Chondrocyte (in vitro differentiated cells): ENCODE results near the gene GNB2. TPM values are rescaled to one million over a fixed set of nuclear protein-coding genes. Genes with fewer than 3 reads are reported as not detected.

Source experiments
- DNase-seq: peaks from one replicate; pipeline ENCODE4 v3.0.0; 2021; ENCODE audit warnings: mixed read lengths, low spot score
- H3K27ac Mint-ChIP-seq: one replicate; pipeline ENCODE4 v1.8.0; 2021; ENCODE audit warnings: mild to moderate bottlenecking, moderate library complexity, mixed read lengths; ENCODE audit not compliant: unreplicated experiment
- H3K27me3 Mint-ChIP-seq: 2 replicates; pipeline ENCODE4 v1.8.0; 2021; ENCODE audit warnings: low read depth, mixed read lengths
- H3K36me3 Mint-ChIP-seq: 2 replicates; pipeline ENCODE4 v1.8.0; 2021; ENCODE audit warnings: low read depth, mixed read lengths
- H3K4me1 Mint-ChIP-seq: 2 replicates; pipeline ENCODE4 v1.8.0; 2021; ENCODE audit warnings: low read depth, mild to moderate bottlenecking, mixed read lengths
- H3K4me3 Mint-ChIP-seq: one replicate; pipeline ENCODE4 v1.8.0; 2021; ENCODE audit warnings: mild to moderate bottlenecking, moderate library complexity, mixed read lengths; ENCODE audit not compliant: unreplicated experiment
- H3K9me3 Mint-ChIP-seq: 2 replicates; pipeline ENCODE4 v1.8.0; 2021; ENCODE audit warnings: low read depth, mixed read lengths
- CTCF ChIP-seq: fragments of 200-600 bp; sonication (generic); IDR thresholded peaks from 2 replicates; pipeline ENCODE4 v1.5.0; 2021; ENCODE audit warnings: antibody characterized with exemption, mild to moderate bottlenecking, moderate library complexity
- total RNA-seq: library from RNA; stranded (reverse); gene quantifications from 3 replicates; pipeline ENCODE4 v1.2.1, GENCODE V29; 2021

The GNB2 gene
- total RNA-seq, 1 donor from 2014 or later: 202 TPM

GRCh38 chr7:100682228-100682741 is 8.7 kb downstream of the GNB2 start:
- Mint-ChIP-seq H3K36me3 (peaks cover 14% of the 10 kb centered on the region), H3K27ac (no peak overlapping the region), H3K9me3 (no peaks in the 10 kb centered on the region), H3K4me1 (no peaks in the 10 kb centered on the region), H3K4me3 (no peak overlapping the region), H3K27me3 (no peaks in the 10 kb centered on the region)
- no peak for TF ChIP-seq CTCF
- DNase-seq: no peak

GRCh38 chr7:100682991-100683658 is 9.6 kb downstream of the GNB2 start:
- H3K27ac Mint-ChIP-seq: no peak overlapping the region
- H3K4me3 Mint-ChIP-seq: no peak overlapping the region
- no peak for TF ChIP-seq CTCF
- peaks cover 14% of the 10 kb centered on the region for H3K36me3 Mint-ChIP-seq
- no peak for DNase-seq
- no peaks in the 10 kb centered on the region for H3K9me3 Mint-ChIP-seq
- H3K4me1 Mint-ChIP-seq: no peaks in the 10 kb centered on the region
- no peaks in the 10 kb centered on the region for H3K27me3 Mint-ChIP-seq

DNA sequence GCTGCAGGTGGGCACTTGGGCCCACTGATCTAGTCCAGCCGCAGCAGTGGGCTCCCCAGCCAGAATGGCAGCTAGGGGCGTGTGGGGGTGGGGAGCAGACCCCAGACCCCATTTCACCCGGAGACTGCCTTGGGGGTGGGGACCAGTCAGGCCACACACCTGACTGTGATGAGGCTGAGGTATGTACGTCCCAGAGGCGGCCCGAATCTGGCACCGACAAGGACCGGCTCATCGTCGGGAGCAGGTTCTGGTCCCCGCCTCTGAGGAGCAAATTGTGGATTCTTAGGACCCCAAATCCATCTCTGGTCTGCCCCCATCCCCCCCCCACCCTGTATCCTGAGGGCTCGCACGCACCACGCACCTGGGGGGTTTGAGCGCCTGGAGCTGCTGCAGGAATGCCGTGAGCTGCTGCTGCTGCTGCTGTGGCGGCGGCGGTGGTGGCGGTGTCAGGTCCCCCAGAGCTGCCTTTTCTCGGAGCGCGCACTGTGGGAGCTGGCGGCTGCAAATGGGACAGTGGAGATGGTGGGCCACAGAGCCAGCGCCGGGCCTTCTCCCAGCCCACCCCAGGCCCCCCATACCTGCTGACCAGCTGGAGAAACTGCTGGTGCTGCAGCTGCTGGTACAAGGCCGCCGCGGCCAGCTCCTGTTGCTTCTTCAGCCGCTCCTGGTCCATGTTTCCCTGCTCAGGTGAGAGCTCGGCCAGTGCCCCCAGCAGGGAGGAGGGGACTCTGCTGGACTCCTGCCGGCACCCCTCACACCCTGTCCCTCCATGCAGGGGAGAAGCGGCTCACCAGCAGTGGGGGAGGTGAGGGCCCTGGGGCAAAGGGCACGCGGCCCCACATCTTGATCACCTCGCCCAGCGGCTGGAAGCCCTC is 10.4 kb downstream of the GNB2 start:
- H3K9me3 Mint-ChIP-seq: no peaks in the 10 kb centered on the region
- H3K27ac Mint-ChIP-seq: no peak overlapping the region
- TF ChIP-seq CTCF: no peak
- no peak for DNase-seq
- no peaks in the 10 kb centered on the region for H3K4me1 Mint-ChIP-seq
- peaks cover 11% of the 10 kb centered on the region for H3K36me3 Mint-ChIP-seq
- no peaks in the 10 kb centered on the region for H3K27me3 Mint-ChIP-seq
- no peak overlapping the region for H3K4me3 Mint-ChIP-seq

DNA sequence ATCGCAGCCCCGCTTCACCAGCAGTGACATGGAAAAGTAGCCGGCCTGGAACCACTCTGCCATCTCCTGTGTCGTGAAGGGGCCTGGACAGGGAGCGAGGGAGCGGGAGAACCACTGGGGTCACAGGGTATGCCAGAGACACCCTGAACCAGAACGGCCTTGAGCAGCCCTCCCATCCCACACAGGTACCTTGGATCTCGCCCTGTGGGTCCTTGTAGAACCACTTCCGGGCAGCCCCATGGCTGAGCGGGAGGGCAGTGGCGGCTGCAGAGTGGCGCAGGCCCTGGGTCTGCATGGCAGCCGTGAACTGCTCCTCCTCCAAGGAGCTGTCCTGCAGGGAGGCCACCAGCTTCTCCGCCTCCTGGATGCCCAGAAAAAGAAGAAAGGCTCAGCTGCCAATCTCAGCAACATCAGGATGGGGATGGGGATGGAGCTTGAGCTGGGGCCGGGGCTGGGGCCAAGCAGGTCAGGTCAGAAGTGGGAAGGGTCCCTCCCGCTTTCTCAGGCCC is 11.0 kb downstream of the GNB2 start:
- no peaks in the 10 kb centered on the region for H3K4me1 Mint-ChIP-seq
- H3K36me3 Mint-ChIP-seq: peaks cover 8% of the 10 kb centered on the region
- no peak for DNase-seq

More for the DNA sequence above, 11.0 kb downstream of the GNB2 start:
- Mint-ChIP-seq H3K27me3 (no peaks in the 10 kb centered on the region), H3K4me3 (no peak overlapping the region), H3K27ac (no peak overlapping the region), H3K9me3 (no peaks in the 10 kb centered on the region)
- TF ChIP-seq CTCF: no peak
